ENCODE measurements around the gene PTH. TPM values are rescaled to one million over a fixed set of nuclear protein-coding genes. Genes with fewer than 3 reads are reported as not detected.

Gene PTH
- total and polyA plus RNA-seq, 4 donors, result not detected

- WGBS, result 74% methylated on average over 1 of the region's 1 CpG
- TF ChIP-seq RAD21 (IDR thresholded peaks at IDR 0.05) (no peak), YY1 (IDR thresholded peaks at IDR 0.05) (no peak)
Measured at GRCh38 chr11:13502492-13502891, 6.7 kb upstream of the PTH start.

GRCh38 chr11:13494051-13494450 lies 1.7 kb downstream of the PTH start:
- Histone ChIP-seq H3K36me3 (ENCODE audit: control insufficient read depth in 4 of 4, insufficient read depth in 3 of 4, low read depth in 1 of 4, low read length in 3 of 4) (no peaks in the 10 kb centered on the region), H3K4me1 (ENCODE audit: control insufficient read depth in 4 of 4, insufficient read depth in 4 of 4, low read length in 3 of 4) (no peaks in the 10 kb centered on the region), H3K9ac (ENCODE audit: low read depth in 1 of 2, low read length in 2 of 2) (no peak overlapping the region), H3K27ac (ENCODE audit: low read depth in 1 of 2, low read length in 2 of 2) (no peak overlapping the region), H3K27me3 (ENCODE audit: control insufficient read depth in 4 of 4, insufficient read depth in 4 of 4, low read length in 3 of 4) (no peaks in the 10 kb centered on the region), H3K4me3 (ENCODE audit: low read depth in 1 of 3, low read length in 3 of 3) (no peak overlapping the region), H3K9me3 (ENCODE audit: control insufficient read depth in 4 of 4, low read length in 3 of 4) (no peaks in the 10 kb centered on the region)
- TF ChIP-seq HNF4A (conservative IDR thresholded peaks at IDR 0.05) (no peak), FOXA1 (IDR thresholded peaks at IDR 0.05) (no peak), RXRA (IDR thresholded peaks at IDR 0.05) (no peak), TAF1 (conservative IDR thresholded peaks at IDR 0.05) (no peak), RAD21 (IDR thresholded peaks at IDR 0.05) (no peak), EGR1 (IDR thresholded peaks at IDR 0.05; ENCODE audit: low read depth in 2 of 2) (no peak), NR2F2 (IDR thresholded peaks at IDR 0.05) (no peak), HNF4G (IDR thresholded peaks at IDR 0.05) (no peak), ATF3 (IDR thresholded peaks at IDR 0.05) (no peak), GABPA (IDR thresholded peaks at IDR 0.05 in 1 of 2, conservative IDR thresholded peaks at IDR 0.05 in 1 of 2) (no peak)
- TF ChIP-seq, protein P1, sequence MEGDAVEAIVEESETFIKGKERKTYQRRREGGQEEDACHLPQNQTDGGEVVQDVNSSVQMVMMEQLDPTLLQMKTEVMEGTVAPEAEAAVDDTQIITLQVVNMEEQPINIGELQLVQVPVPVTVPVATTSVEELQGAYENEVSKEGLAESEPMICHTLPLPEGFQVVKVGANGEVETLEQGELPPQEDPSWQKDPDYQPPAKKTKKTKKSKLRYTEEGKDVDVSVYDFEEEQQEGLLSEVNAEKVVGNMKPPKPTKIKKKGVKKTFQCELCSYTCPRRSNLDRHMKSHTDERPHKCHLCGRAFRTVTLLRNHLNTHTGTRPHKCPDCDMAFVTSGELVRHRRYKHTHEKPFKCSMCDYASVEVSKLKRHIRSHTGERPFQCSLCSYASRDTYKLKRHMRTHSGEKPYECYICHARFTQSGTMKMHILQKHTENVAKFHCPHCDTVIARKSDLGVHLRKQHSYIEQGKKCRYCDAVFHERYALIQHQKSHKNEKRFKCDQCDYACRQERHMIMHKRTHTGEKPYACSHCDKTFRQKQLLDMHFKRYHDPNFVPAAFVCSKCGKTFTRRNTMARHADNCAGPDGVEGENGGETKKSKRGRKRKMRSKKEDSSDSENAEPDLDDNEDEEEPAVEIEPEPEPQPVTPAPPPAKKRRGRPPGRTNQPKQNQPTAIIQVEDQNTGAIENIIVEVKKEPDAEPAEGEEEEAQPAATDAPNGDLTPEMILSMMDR (IDR thresholded peaks at IDR 0.05; ENCODE audit: low read depth, low read length, missing input control), result no peak
- TF ChIP-seq, protein P2, sequence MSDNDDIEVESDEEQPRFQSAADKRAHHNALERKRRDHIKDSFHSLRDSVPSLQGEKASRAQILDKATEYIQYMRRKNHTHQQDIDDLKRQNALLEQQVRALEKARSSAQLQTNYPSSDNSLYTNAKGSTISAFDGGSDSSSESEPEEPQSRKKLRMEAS (IDR thresholded peaks at IDR 0.05), result no peak
- TF ChIP-seq, protein P3, sequence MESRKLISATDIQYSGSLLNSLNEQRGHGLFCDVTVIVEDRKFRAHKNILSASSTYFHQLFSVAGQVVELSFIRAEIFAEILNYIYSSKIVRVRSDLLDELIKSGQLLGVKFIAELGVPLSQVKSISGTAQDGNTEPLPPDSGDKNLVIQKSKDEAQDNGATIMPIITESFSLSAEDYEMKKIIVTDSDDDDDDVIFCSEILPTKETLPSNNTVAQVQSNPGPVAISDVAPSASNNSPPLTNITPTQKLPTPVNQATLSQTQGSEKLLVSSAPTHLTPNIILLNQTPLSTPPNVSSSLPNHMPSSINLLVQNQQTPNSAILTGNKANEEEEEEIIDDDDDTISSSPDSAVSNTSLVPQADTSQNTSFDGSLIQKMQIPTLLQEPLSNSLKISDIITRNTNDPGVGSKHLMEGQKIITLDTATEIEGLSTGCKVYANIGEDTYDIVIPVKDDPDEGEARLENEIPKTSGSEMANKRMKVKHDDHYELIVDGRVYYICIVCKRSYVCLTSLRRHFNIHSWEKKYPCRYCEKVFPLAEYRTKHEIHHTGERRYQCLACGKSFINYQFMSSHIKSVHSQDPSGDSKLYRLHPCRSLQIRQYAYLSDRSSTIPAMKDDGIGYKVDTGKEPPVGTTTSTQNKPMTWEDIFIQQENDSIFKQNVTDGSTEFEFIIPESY (IDR thresholded peaks at IDR 0.05), result no peak
- WGBS, result 72% methylated on average over 3 of the region's 3 CpGs
- no peak for DNase-seq (ENCODE audit: low spot score)

More at GRCh38 chr11:13502492-13502891, 6.7 kb upstream of the PTH start:
- Histone ChIP-seq H3K36me3 (ENCODE audit: control insufficient read depth in 4 of 4, insufficient read depth in 3 of 4, low read depth in 1 of 4, low read length in 3 of 4) (no peaks in the 10 kb centered on the region), H3K4me3 (ENCODE audit: low read depth in 1 of 3, low read length in 3 of 3) (no peak overlapping the region), H3K9ac (ENCODE audit: low read depth in 1 of 2, low read length in 2 of 2) (no peak overlapping the region), H3K4me1 (ENCODE audit: control insufficient read depth in 4 of 4, insufficient read depth in 4 of 4, low read length in 3 of 4) (no peaks in the 10 kb centered on the region), H3K27me3 (ENCODE audit: control insufficient read depth in 4 of 4, insufficient read depth in 4 of 4, low read length in 3 of 4) (no peaks in the 10 kb centered on the region), H3K9me3 (ENCODE audit: control insufficient read depth in 4 of 4, low read length in 3 of 4) (no peaks in the 10 kb centered on the region), H3K27ac (ENCODE audit: low read depth in 1 of 2, low read length in 2 of 2) (no peak overlapping the region)
- no peak for DNase-seq (ENCODE audit: low spot score)

GRCh38 chr11:13487661-13488030 lies 8.2 kb downstream of the PTH start:
- H3K4me3 ChIP-seq (ENCODE audit: low read depth in 1 of 3, low read length in 3 of 3), result peak overlapping the region in 1 of 3 donors; percentile 44
- no peak overlapping the region for H3K27ac ChIP-seq (ENCODE audit: low read depth in 1 of 2, low read length in 2 of 2)
- no peak overlapping the region for H3K9ac ChIP-seq (ENCODE audit: low read depth in 1 of 2, low read length in 2 of 2)
- H3K27me3 ChIP-seq (ENCODE audit: control insufficient read depth in 4 of 4, insufficient read depth in 4 of 4, low read length in 3 of 4), result no peaks in the 10 kb centered on the region
- no peaks in the 10 kb centered on the region for H3K36me3 ChIP-seq (ENCODE audit: control insufficient read depth in 4 of 4, insufficient read depth in 3 of 4, low read depth in 1 of 4, low read length in 3 of 4)
- no peaks in the 10 kb centered on the region for H3K4me1 ChIP-seq (ENCODE audit: control insufficient read depth in 4 of 4, insufficient read depth in 4 of 4, low read length in 3 of 4)
- no peak for DNase-seq (ENCODE audit: low spot score)
- 35% methylated on average over 5 of the region's 5 CpGs for WGBS
- no peaks in the 10 kb centered on the region for H3K9me3 ChIP-seq (ENCODE audit: control insufficient read depth in 4 of 4, low read length in 3 of 4)
- no peak for TF ChIP-seq SP1 (IDR thresholded peaks at IDR 0.05)
- TF ChIP-seq RXRA (IDR thresholded peaks at IDR 0.05), result no peak
- no peak for TF ChIP-seq HNF4A (conservative IDR thresholded peaks at IDR 0.05)
- TF ChIP-seq ATF3 (IDR thresholded peaks at IDR 0.05), result no peak
- TF ChIP-seq TAF1 (conservative IDR thresholded peaks at IDR 0.05), result no peak
- TF ChIP-seq RAD21 (IDR thresholded peaks at IDR 0.05), result peak in 1 of 2 donors; percentile 50
- TF ChIP-seq HNF4G (IDR thresholded peaks at IDR 0.05), result no peak
- TF ChIP-seq JUND (IDR thresholded peaks at IDR 0.05), result no peak
- TF ChIP-seq GABPA (IDR thresholded peaks at IDR 0.05 in 1 of 2, conservative IDR thresholded peaks at IDR 0.05 in 1 of 2), result no peak
- no peak for TF ChIP-seq FOXA1 (IDR thresholded peaks at IDR 0.05)
- TF ChIP-seq YY1 (IDR thresholded peaks at IDR 0.05), result peak; percentile 47
- TF ChIP-seq, protein P4, sequence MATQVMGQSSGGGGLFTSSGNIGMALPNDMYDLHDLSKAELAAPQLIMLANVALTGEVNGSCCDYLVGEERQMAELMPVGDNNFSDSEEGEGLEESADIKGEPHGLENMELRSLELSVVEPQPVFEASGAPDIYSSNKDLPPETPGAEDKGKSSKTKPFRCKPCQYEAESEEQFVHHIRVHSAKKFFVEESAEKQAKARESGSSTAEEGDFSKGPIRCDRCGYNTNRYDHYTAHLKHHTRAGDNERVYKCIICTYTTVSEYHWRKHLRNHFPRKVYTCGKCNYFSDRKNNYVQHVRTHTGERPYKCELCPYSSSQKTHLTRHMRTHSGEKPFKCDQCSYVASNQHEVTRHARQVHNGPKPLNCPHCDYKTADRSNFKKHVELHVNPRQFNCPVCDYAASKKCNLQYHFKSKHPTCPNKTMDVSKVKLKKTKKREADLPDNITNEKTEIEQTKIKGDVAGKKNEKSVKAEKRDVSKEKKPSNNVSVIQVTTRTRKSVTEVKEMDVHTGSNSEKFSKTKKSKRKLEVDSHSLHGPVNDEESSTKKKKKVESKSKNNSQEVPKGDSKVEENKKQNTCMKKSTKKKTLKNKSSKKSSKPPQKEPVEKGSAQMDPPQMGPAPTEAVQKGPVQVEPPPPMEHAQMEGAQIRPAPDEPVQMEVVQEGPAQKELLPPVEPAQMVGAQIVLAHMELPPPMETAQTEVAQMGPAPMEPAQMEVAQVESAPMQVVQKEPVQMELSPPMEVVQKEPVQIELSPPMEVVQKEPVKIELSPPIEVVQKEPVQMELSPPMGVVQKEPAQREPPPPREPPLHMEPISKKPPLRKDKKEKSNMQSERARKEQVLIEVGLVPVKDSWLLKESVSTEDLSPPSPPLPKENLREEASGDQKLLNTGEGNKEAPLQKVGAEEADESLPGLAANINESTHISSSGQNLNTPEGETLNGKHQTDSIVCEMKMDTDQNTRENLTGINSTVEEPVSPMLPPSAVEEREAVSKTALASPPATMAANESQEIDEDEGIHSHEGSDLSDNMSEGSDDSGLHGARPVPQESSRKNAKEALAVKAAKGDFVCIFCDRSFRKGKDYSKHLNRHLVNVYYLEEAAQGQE (IDR thresholded peaks at IDR 0.05), result no peak
- TF ChIP-seq, protein P3 (IDR thresholded peaks at IDR 0.05), result no peak
- TF ChIP-seq NR2F2 (IDR thresholded peaks at IDR 0.05), result no peak
- no peak for TF ChIP-seq EGR1 (IDR thresholded peaks at IDR 0.05; ENCODE audit: low read depth in 2 of 2)

Data from liver (tissue), 9 donors.